Panc1 (cell line): ENCODE data around the gene FAM83G. TPM values are rescaled to one million over a fixed set of nuclear protein-coding genes. Genes with fewer than 3 reads are reported as not detected.

ENCODE experiments used
- ATAC-seq: fragments of 200-7000 bp; cut with Tn5 transposase; 2 replicates; pipeline ENCODE4 v1.9.1; 2020; ENCODE audit warnings: mild to moderate bottlenecking, moderate library complexity
- BruUV-seq: library from RNA; stranded (reverse); fragments of 400-500 nt; replicated peaks from 2 replicates; lab custom pipeline; 2021; lab: Mats Ljungman, UMichigan
- CTCF ChIA-PET: fragments of 300-600 bp; sonication (Branson Sonifier 250); formaldehyde crosslinking; loops from one replicate; lab custom pipeline; 2022; ENCODE audit warnings: antibody characterized with exemption; lab: Charles Lee
- POLR2A ChIA-PET: fragments of 300-600 bp; sonication (Branson Sonifier 250); formaldehyde crosslinking; loops from one replicate; lab custom pipeline; 2022; ENCODE audit warnings: antibody characterized with exemption; lab: Charles Lee
- DNase-seq: peaks from one replicate; pipeline ENCODE4 v3.0.0-alpha.2; 2010; ENCODE audit warnings: low read depth, low spot score
- H3K27ac ChIP-seq: 2 replicates; pipeline ENCODE4 v1.5.1; 2011; ENCODE audit warnings: mild to moderate bottlenecking, low read length, inconsistent platforms
- H3K27me3 ChIP-seq: fragments of 200-500 bp; sonication (Bioruptor generic); 2 replicates; pipeline ENCODE4 v1.6.0; 2014; ENCODE audit warnings: low read length, inconsistent platforms; ENCODE audit not compliant: control insufficient read depth, insufficient read depth
- H3K36me3 ChIP-seq: fragments of 200-500 bp; sonication (Bioruptor generic); 2 replicates; pipeline ENCODE4 v1.5.1; 2014; ENCODE audit warnings: inconsistent platforms, mild to moderate bottlenecking, low read length, moderate library complexity; ENCODE audit not compliant: control insufficient read depth, insufficient read depth
- H3K4me1 ChIP-seq: 2 replicates; pipeline ENCODE4 v1.5.1; 2011; ENCODE audit warnings: inconsistent platforms, mild to moderate bottlenecking, low read length, moderate library complexity; ENCODE audit not compliant: control insufficient read depth, insufficient read depth
- H3K4me3 ChIP-seq, 2 experiments: 2 replicates each; pipeline ENCODE4 v1.5.1; 2011 to 2012; ENCODE audit warnings: low read depth in 2 of 2, low read length in 2 of 2, mild to moderate bottlenecking in 2 of 2, inconsistent platforms in 1 of 2, moderate library complexity in 1 of 2
- H3K9me3 ChIP-seq: fragments of 200-500 bp; sonication (Bioruptor generic); 2 replicates; pipeline ENCODE4 v1.5.1; 2014; ENCODE audit warnings: low read depth, mild to moderate bottlenecking, inconsistent platforms, low read length, moderate library complexity; ENCODE audit not compliant: control insufficient read depth, insufficient read depth
- POLR2AphosphoS5 ChIP-seq: IDR thresholded peaks from 2 replicates; pipeline ENCODE4 v1.6.1; 2012; ENCODE audit warnings: mild to moderate bottlenecking, low read depth, low read length, moderate library complexity
- SIN3A ChIP-seq: IDR thresholded peaks from 2 replicates; pipeline ENCODE4 v1.6.1; 2012; ENCODE audit warnings: low read depth, mild to moderate bottlenecking, low read length, moderate library complexity, borderline replicate concordance; ENCODE audit not compliant: insufficient read depth
- TCF7L2 ChIP-seq: IDR thresholded peaks from 2 replicates; pipeline ENCODE4 v1.6.1; 2011; ENCODE audit warnings: mild to moderate bottlenecking, low read depth, low read length, inconsistent platforms
- in situ Hi-C: cut with HindIII; loops from 2 replicates; pipeline ENCODE4 v1.10.0; 2016; ENCODE audit warnings: low sequenced_read_pairs, low pct_unique_long_range_greater_than_20kb
- intact Hi-C: fragments of 100-400 bp; cut with micrococcal nuclease; formaldehyde crosslinking; loops from one replicate; pipeline ENCODE4 v1.10.0; 2022; ENCODE audit not compliant: unreplicated experiment
- total RNA-seq: library from RNA; stranded (reverse); gene quantifications from one replicate; pipeline ENCODE4 v1.2.1, GENCODE V29; 2021; ENCODE audit not compliant: unreplicated experiment
- TF ChIP-seq, protein P1 (sequence below): fragments of 450-650 bp; IDR thresholded peaks from 2 replicates; pipeline ENCODE4 v1.5.1; 2017; ENCODE audit warnings: mild to moderate bottlenecking
- TF ChIP-seq, protein P2 (sequence below), 2 experiments: IDR thresholded peaks; 2 replicates each; pipeline ENCODE4 v1.6.1; 2011 to 2012; ENCODE audit warnings: low read depth in 2 of 2, control low read depth in 1 of 2, low read length in 1 of 2, mild to moderate bottlenecking in 1 of 2, moderate library complexity in 1 of 2; ENCODE audit not compliant: insufficient read depth in 1 of 2

Gene FAM83G
- total RNA-seq, 1 experiment from 2014 or later: 17.3 TPM

DNA sequence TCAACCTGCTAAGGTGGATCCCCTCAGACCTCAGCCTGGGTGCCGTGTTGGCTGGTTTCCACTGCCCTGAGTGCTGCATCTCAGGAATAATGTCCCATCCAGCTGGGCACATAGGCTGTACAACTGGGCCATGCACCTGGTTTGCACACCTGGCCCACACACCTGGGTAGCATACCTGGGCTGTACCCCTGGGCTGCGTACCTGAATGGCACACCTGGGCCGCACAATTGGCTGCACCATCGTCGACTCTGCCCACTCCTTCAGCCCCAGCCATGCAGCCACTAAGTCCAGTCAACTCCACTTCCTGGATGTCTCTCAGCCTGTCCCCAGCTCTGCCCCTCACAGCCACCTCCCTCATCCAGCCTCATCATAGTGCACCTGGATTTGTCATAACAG, 44.7 kb downstream of the FAM83G start:
- no TSS peak for BruUV-seq
- no peaks in the 10 kb centered on the region for H3K27me3 ChIP-seq
- intact Hi-C loops (no loop called here), in situ Hi-C loops (no loop called here)
- H3K4me1 ChIP-seq: peaks cover 4% of the 10 kb centered on the region; the same call in 1 of the 2 replicates
- ChIA-PET POLR2A (interaction anchor here (0.6 kb wide), 1 partner anchor 1380 kb away, joined by 3 read pairs; no protein-coding TSS in a partner anchor), CTCF (no interaction called here)
- ATAC-seq (no peak), DNase-seq (no peak)
- H3K27ac ChIP-seq: no peak overlapping the region
- no peaks in the 10 kb centered on the region for H3K9me3 ChIP-seq
- no peaks in the 10 kb centered on the region for H3K36me3 ChIP-seq
- no peak overlapping the region for H3K4me3 ChIP-seq
- TF ChIP-seq TCF7L2 (no peak), SIN3A (no peak), POLR2AphosphoS5 (no peak)
- TF ChIP-seq, protein P1, sequence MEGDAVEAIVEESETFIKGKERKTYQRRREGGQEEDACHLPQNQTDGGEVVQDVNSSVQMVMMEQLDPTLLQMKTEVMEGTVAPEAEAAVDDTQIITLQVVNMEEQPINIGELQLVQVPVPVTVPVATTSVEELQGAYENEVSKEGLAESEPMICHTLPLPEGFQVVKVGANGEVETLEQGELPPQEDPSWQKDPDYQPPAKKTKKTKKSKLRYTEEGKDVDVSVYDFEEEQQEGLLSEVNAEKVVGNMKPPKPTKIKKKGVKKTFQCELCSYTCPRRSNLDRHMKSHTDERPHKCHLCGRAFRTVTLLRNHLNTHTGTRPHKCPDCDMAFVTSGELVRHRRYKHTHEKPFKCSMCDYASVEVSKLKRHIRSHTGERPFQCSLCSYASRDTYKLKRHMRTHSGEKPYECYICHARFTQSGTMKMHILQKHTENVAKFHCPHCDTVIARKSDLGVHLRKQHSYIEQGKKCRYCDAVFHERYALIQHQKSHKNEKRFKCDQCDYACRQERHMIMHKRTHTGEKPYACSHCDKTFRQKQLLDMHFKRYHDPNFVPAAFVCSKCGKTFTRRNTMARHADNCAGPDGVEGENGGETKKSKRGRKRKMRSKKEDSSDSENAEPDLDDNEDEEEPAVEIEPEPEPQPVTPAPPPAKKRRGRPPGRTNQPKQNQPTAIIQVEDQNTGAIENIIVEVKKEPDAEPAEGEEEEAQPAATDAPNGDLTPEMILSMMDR: no peak
- TF ChIP-seq, protein P2, sequence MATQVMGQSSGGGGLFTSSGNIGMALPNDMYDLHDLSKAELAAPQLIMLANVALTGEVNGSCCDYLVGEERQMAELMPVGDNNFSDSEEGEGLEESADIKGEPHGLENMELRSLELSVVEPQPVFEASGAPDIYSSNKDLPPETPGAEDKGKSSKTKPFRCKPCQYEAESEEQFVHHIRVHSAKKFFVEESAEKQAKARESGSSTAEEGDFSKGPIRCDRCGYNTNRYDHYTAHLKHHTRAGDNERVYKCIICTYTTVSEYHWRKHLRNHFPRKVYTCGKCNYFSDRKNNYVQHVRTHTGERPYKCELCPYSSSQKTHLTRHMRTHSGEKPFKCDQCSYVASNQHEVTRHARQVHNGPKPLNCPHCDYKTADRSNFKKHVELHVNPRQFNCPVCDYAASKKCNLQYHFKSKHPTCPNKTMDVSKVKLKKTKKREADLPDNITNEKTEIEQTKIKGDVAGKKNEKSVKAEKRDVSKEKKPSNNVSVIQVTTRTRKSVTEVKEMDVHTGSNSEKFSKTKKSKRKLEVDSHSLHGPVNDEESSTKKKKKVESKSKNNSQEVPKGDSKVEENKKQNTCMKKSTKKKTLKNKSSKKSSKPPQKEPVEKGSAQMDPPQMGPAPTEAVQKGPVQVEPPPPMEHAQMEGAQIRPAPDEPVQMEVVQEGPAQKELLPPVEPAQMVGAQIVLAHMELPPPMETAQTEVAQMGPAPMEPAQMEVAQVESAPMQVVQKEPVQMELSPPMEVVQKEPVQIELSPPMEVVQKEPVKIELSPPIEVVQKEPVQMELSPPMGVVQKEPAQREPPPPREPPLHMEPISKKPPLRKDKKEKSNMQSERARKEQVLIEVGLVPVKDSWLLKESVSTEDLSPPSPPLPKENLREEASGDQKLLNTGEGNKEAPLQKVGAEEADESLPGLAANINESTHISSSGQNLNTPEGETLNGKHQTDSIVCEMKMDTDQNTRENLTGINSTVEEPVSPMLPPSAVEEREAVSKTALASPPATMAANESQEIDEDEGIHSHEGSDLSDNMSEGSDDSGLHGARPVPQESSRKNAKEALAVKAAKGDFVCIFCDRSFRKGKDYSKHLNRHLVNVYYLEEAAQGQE (IDR thresholded peaks at IDR 0.05; ENCODE audit: insufficient read depth in 1 of 2, low read depth in 2 of 2, low read length in 1 of 2): no peak

DNA sequence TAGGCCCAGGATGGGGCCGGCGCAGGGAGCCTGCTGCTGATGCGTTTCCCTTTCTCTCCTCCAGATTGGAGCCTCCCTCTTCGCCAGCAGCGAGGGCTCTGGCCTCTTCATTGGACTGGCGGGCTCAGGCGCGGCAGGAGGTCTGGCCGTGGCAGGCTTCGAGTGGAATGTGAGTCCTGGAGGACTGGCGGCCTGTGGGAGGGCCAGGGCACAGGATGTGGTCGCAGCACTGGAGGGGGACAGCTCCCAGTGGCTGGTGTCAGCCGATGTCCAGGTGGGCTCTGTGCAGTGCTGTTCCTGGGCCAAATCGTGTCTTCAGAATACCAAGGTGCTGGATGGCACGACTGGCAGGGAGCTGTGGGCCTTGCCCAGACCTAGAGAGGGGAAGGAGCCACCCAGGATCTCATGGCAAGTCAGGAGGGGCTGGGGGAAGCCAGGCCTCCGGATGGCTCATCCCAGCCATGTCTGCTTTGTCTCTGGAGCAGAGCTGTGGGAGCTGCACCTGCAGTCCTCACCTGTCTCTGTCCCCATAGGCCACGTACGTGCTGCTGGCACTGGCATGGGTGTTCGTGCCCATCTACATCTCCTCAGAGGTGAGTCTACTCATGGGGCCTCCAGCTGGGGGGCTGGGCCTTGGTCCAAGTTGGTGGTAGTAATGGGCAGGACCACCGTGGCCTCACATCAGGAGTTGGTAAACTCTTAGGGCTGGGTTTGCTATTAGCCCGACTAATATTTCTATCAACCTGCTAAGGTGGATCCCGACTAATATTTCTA, 45.3 kb downstream of the FAM83G start:
- Histone ChIP-seq H3K27ac (no peak overlapping the region), H3K27me3 (no peaks in the 10 kb centered on the region), H3K4me1 (peaks cover 4% of the 10 kb centered on the region; the same call in 1 of the 2 replicates), H3K4me3 (no peak overlapping the region), H3K36me3 (no peaks in the 10 kb centered on the region), H3K9me3 (no peaks in the 10 kb centered on the region)
- no TSS peak for BruUV-seq
- intact Hi-C loops (no loop called here), in situ Hi-C loops (no loop called here)
- CTCF ChIA-PET: no interaction called here
- no peak for DNase-seq
- POLR2A ChIA-PET: interaction anchor here (0.6 kb wide), 1 partner anchor 1379 kb away, joined by 3 read pairs; no protein-coding TSS in a partner anchor
- ATAC-seq: no peak
- TF ChIP-seq, protein P2 (IDR thresholded peaks at IDR 0.05; ENCODE audit: insufficient read depth in 1 of 2, low read depth in 2 of 2, low read length in 1 of 2): no peak
